Neural cell (in vitro differentiated cells): Measurements from ENCODE around the gene ALDOC. TPM values are rescaled to one million over a fixed set of nuclear protein-coding genes. Genes with fewer than 3 reads are reported as not detected.

ENCODE experiments used
- H2AFZ ChIP-seq: fragments of 200-600, 300-800 bp; sonication (generic), shearing (Covaris generic); 2 replicates; pipeline ENCODE4 v1.6.0; 2014; ENCODE audit warnings: low read depth, mild to moderate bottlenecking, antibody characterized with exemption, low read length, moderate library complexity
- H3F3A ChIP-seq: fragments of 200-600 bp; shearing (Covaris generic); 2 replicates; pipeline ENCODE4 v1.6.1; 2016; ENCODE audit warnings: mild to moderate bottlenecking, moderate library complexity, mixed read lengths, antibody characterized with exemption, low read length; ENCODE audit not compliant: insufficient read depth, poor library complexity, severe bottlenecking
- H3K27ac ChIP-seq: fragments of 200-600, 300-800 bp; sonication (generic), shearing (Covaris generic); 2 replicates; pipeline ENCODE4 v1.5.1; 2014; ENCODE audit warnings: mild to moderate bottlenecking, low read length, moderate library complexity
- H3K27me3 ChIP-seq: fragments of 300-800, 200-600 bp; sonication (generic), shearing (Covaris generic); 2 replicates; pipeline ENCODE4 v1.6.0; 2014; ENCODE audit warnings: mild to moderate bottlenecking, low read depth, low read length, moderate library complexity; ENCODE audit not compliant: insufficient read depth
- H3K36me3 ChIP-seq: fragments of 300-800, 200-600 bp; sonication (generic), shearing (Covaris generic); 2 replicates; pipeline ENCODE4 v1.5.1; 2014; ENCODE audit warnings: mild to moderate bottlenecking, antibody characterized with exemption, low read length, moderate library complexity; ENCODE audit not compliant: insufficient read depth
- H3K4me2 ChIP-seq: fragments of 300-800, 200-600 bp; sonication (generic), shearing (Covaris generic); 2 replicates; pipeline ENCODE4 v1.6.0; 2014; ENCODE audit warnings: mild to moderate bottlenecking, low read length
- H3K4me3 ChIP-seq: fragments of 300-800, 200-600 bp; sonication (generic), shearing (Covaris generic); 2 replicates; pipeline ENCODE4 v1.5.1; 2014; ENCODE audit warnings: mild to moderate bottlenecking, low read length, moderate library complexity
- H3K79me2 ChIP-seq: fragments of 200-600 bp; shearing (Covaris generic); replicated peaks from 2 replicates; pipeline ENCODE4 v1.6.0; 2014; ENCODE audit warnings: mild to moderate bottlenecking, low read length, moderate library complexity; ENCODE audit not compliant: insufficient read depth
- H3K9ac ChIP-seq: fragments of 300-800, 200-600 bp; sonication (generic), shearing (Covaris generic); 2 replicates; pipeline ENCODE4 v1.6.1; 2016; ENCODE audit warnings: mild to moderate bottlenecking, low read length, mixed read lengths
- H3K9me2 ChIP-seq: fragments of 200-600 bp; shearing (Covaris generic); 2 replicates; pipeline ENCODE4 v1.6.1; 2016; ENCODE audit warnings: mild to moderate bottlenecking, low read length, mixed read lengths; ENCODE audit not compliant: insufficient read depth
- H3K9me3 ChIP-seq: fragments of 200-600, 300-800 bp; sonication (generic), shearing (Covaris generic); 2 replicates; pipeline ENCODE4 v1.6.1; 2016; ENCODE audit warnings: mild to moderate bottlenecking, mixed run types, low read length, moderate library complexity, mixed read lengths
- H4K20me1 ChIP-seq: fragments of 200-600 bp; shearing (Covaris generic); 2 replicates; pipeline ENCODE4 v1.6.1; 2016; ENCODE audit warnings: mild to moderate bottlenecking, mixed run types; ENCODE audit not compliant: insufficient read depth
- EP300 ChIP-seq: fragments of 450-650 bp; conservative IDR thresholded peaks from 2 replicates; pipeline ENCODE4 v1.6.1; 2014; ENCODE audit warnings: antibody characterized with exemption, mild to moderate bottlenecking, moderate library complexity; ENCODE audit not compliant: poor library complexity, severe bottlenecking
- EZH2 ChIP-seq: fragments of 200-600, 300-800 bp; shearing (Covaris generic), sonication (generic); IDR thresholded peaks from 2 replicates; pipeline ENCODE4 v1.6.1; 2014; ENCODE audit warnings: antibody characterized with exemption, low read length, borderline replicate concordance, mild to moderate bottlenecking; ENCODE audit not compliant: insufficient read depth, poor library complexity, severe bottlenecking
- MXI1 ChIP-seq: fragments of 450-650 bp; conservative IDR thresholded peaks from 2 replicates; pipeline ENCODE4 v1.6.1; 2014; ENCODE audit warnings: antibody characterized with exemption, mild to moderate bottlenecking; ENCODE audit not compliant: poor library complexity, severe bottlenecking
- POLR2AphosphoS5 ChIP-seq: IDR thresholded peaks from 2 replicates; pipeline ENCODE4 v1.6.1; 2012
- RAD21 ChIP-seq: fragments of 450-650 bp; conservative IDR thresholded peaks from 2 replicates; pipeline ENCODE4 v1.6.1; 2014; ENCODE audit warnings: antibody characterized with exemption, mild to moderate bottlenecking, moderate library complexity
- SMC3 ChIP-seq: fragments of 450-650 bp; conservative IDR thresholded peaks from 2 replicates; pipeline ENCODE4 v1.6.1; 2014; ENCODE audit warnings: antibody characterized with exemption, mild to moderate bottlenecking, moderate library complexity; ENCODE audit not compliant: poor library complexity
- TAF1 ChIP-seq: IDR thresholded peaks from 2 replicates; pipeline ENCODE4 v1.6.1; 2012; ENCODE audit warnings: low read depth
- polyA plus RNA-seq: library from polyadenylated mRNA; depleted of rRNA; stranded (reverse); fragments of >200 nt; gene quantifications from 2 replicates; pipeline ENCODE4 v1.2.3, GENCODE V29; 2014
- TF ChIP-seq, protein P1 (sequence below): IDR thresholded peaks from 2 replicates; pipeline ENCODE4 v1.6.1; 2012; ENCODE audit warnings: borderline replicate concordance
- TF ChIP-seq, protein P2 (sequence below): fragments of 450-650 bp; IDR thresholded peaks from 2 replicates; pipeline ENCODE4 v1.5.1; 2014; ENCODE audit warnings: antibody characterized with exemption, mild to moderate bottlenecking, moderate library complexity; ENCODE audit not compliant: poor library complexity, severe bottlenecking

The ALDOC gene
- polyA plus RNA-seq, 1 donor from 2014 or later, result 4.0 TPM

DNA sequence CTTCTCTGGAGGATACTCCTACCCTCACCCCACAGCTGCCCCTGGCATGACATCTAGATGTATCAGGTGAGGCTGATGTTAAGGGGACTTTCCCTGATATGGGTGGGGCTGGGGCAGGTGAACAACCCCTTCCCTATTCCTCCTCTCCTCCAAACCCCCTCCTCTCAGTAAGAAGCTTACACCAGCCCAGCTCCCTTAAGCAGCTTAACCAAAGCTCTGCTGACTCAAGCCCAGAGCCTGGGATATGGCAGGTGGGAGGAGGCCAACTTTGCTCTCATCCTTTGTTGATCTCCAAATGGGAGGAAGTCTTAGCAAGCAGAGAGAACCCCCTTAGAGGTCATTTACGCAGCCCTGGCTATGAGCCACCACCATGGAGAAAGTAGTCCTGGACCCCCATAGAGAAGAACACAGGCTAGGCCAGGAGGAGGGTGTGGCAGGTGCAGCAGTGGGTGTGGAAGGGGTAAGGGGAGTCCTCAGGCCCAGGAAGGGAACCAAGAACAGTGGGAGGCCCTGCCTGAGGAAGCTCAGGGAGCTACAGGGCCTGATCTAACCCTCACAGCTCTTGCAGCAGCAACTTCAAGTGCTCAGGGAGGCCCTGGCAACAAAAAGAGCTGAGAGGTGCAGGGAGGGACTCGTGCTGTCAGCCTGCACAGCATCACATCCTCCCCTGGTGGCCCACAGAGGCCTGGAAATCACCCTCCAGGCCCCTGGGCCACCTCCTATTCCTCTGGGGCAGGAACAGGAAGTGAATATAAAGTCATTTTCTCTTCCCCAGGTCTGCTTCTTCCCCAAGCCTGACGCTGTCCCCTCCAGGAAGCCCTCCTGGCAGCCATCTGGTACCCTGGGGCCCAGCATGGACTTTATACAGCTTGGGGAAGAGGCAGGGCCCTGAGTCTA is 27.2 kb downstream of the ALDOC start:
- Histone ChIP-seq H3K4me2 (no peak overlapping the region), H3K27ac (no peak overlapping the region), H3K9me2 (no peaks in the 10 kb centered on the region), H3K4me3 (no peak overlapping the region), H3K79me2 (peaks cover 8% of the 10 kb centered on the region), H2AFZ (no peak overlapping the region), H3F3A (no peaks in the 10 kb centered on the region), H3K36me3 (no peaks in the 10 kb centered on the region), H3K9me3 (no peaks in the 10 kb centered on the region), H4K20me1 (no peaks in the 10 kb centered on the region), H3K9ac (no peak overlapping the region), H3K27me3 (no peaks in the 10 kb centered on the region)
- no peak for TF ChIP-seq SMC3
- no peak for TF ChIP-seq MXI1
- TF ChIP-seq RAD21, result no peak
- no peak for TF ChIP-seq EZH2
- no peak for TF ChIP-seq POLR2AphosphoS5
- TF ChIP-seq TAF1, result no peak
- TF ChIP-seq, protein P1, sequence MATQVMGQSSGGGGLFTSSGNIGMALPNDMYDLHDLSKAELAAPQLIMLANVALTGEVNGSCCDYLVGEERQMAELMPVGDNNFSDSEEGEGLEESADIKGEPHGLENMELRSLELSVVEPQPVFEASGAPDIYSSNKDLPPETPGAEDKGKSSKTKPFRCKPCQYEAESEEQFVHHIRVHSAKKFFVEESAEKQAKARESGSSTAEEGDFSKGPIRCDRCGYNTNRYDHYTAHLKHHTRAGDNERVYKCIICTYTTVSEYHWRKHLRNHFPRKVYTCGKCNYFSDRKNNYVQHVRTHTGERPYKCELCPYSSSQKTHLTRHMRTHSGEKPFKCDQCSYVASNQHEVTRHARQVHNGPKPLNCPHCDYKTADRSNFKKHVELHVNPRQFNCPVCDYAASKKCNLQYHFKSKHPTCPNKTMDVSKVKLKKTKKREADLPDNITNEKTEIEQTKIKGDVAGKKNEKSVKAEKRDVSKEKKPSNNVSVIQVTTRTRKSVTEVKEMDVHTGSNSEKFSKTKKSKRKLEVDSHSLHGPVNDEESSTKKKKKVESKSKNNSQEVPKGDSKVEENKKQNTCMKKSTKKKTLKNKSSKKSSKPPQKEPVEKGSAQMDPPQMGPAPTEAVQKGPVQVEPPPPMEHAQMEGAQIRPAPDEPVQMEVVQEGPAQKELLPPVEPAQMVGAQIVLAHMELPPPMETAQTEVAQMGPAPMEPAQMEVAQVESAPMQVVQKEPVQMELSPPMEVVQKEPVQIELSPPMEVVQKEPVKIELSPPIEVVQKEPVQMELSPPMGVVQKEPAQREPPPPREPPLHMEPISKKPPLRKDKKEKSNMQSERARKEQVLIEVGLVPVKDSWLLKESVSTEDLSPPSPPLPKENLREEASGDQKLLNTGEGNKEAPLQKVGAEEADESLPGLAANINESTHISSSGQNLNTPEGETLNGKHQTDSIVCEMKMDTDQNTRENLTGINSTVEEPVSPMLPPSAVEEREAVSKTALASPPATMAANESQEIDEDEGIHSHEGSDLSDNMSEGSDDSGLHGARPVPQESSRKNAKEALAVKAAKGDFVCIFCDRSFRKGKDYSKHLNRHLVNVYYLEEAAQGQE, result no peak
- TF ChIP-seq, protein P2, sequence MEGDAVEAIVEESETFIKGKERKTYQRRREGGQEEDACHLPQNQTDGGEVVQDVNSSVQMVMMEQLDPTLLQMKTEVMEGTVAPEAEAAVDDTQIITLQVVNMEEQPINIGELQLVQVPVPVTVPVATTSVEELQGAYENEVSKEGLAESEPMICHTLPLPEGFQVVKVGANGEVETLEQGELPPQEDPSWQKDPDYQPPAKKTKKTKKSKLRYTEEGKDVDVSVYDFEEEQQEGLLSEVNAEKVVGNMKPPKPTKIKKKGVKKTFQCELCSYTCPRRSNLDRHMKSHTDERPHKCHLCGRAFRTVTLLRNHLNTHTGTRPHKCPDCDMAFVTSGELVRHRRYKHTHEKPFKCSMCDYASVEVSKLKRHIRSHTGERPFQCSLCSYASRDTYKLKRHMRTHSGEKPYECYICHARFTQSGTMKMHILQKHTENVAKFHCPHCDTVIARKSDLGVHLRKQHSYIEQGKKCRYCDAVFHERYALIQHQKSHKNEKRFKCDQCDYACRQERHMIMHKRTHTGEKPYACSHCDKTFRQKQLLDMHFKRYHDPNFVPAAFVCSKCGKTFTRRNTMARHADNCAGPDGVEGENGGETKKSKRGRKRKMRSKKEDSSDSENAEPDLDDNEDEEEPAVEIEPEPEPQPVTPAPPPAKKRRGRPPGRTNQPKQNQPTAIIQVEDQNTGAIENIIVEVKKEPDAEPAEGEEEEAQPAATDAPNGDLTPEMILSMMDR, result no peak
- TF ChIP-seq EP300, result no peak

DNA sequence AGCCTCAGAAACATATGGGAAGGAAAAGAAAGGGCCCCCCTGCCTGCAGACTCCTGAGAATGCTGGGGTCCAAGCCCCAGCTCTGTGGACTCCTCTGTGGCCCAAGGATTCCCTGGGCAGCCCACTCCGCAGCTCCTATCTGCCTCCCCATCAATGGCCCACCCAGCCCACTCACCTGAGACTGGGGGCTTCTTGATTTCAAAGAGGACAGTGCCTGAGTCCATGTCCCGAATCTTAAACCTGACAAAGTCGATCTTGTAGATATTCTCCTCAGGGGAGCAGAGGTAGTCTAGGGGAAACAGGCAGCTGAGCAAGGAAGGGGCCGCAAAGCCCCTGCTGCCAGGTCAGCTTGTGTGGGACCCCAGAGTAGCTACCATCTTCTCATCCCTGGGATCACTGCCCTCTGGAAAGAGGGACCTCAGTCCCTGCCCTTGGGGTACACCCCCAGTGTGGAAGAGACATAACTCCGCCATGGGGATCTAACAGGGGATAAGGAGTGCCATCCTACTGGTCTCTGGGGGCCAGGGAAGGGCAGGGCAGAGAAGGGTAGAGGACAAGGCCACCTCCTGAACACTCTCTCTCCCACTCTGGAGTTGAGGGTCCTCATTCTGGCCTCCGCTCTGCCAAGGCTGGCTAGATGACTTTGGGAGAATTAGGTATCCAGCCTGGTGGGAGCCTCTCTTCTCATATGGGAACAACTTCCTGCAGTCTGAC is 28.1 kb downstream of the ALDOC start:
- H3K36me3 ChIP-seq, result no peaks in the 10 kb centered on the region
- H3K27ac ChIP-seq, result no peak overlapping the region
- TF ChIP-seq MXI1, result no peak
- no peak for TF ChIP-seq EZH2
- no peak for TF ChIP-seq TAF1
- no peak for TF ChIP-seq EP300
- TF ChIP-seq RAD21, result no peak
- no peak for TF ChIP-seq SMC3
- no peak for TF ChIP-seq POLR2AphosphoS5
- TF ChIP-seq, protein P1, result no peak
- TF ChIP-seq, protein P2, result no peak
- H2AFZ ChIP-seq, result no peak overlapping the region
- H3F3A ChIP-seq, result no peaks in the 10 kb centered on the region
- H3K4me3 ChIP-seq, result no peak overlapping the region
- no peaks in the 10 kb centered on the region for H3K9me3 ChIP-seq
- peaks cover 8% of the 10 kb centered on the region for H3K79me2 ChIP-seq
- no peaks in the 10 kb centered on the region for H4K20me1 ChIP-seq
- H3K9ac ChIP-seq, result no peak overlapping the region
- no peak overlapping the region for H3K4me2 ChIP-seq
- H3K9me2 ChIP-seq, result no peaks in the 10 kb centered on the region
- H3K27me3 ChIP-seq, result no peaks in the 10 kb centered on the region
